Neural cell (in vitro differentiated cells): ENCODE results near the gene LRRC27. TPM values are rescaled to one million over a fixed set of nuclear protein-coding genes. Genes with fewer than 3 reads are reported as not detected.
"Not testable (repeated sequence)": the region's sequence is repeated elsewhere in the genome, so short reads cannot be mapped to it uniquely, and the experiment has no call there.

Source experiments
- H2AFZ ChIP-seq: fragments of 200-600, 300-800 bp; sonication (generic), shearing (Covaris generic); 2 replicates; pipeline ENCODE4 v1.6.0; 2014; ENCODE audit warnings: low read depth, mild to moderate bottlenecking, antibody characterized with exemption, low read length, moderate library complexity
- H3F3A ChIP-seq: fragments of 200-600 bp; shearing (Covaris generic); 2 replicates; pipeline ENCODE4 v1.6.1; 2016; ENCODE audit warnings: mild to moderate bottlenecking, moderate library complexity, mixed read lengths, antibody characterized with exemption, low read length; ENCODE audit not compliant: insufficient read depth, poor library complexity, severe bottlenecking
- H3K27ac ChIP-seq: fragments of 200-600, 300-800 bp; sonication (generic), shearing (Covaris generic); 2 replicates; pipeline ENCODE4 v1.5.1; 2014; ENCODE audit warnings: mild to moderate bottlenecking, low read length, moderate library complexity
- H3K27me3 ChIP-seq: fragments of 300-800, 200-600 bp; sonication (generic), shearing (Covaris generic); 2 replicates; pipeline ENCODE4 v1.6.0; 2014; ENCODE audit warnings: mild to moderate bottlenecking, low read depth, low read length, moderate library complexity; ENCODE audit not compliant: insufficient read depth
- H3K36me3 ChIP-seq: fragments of 300-800, 200-600 bp; sonication (generic), shearing (Covaris generic); 2 replicates; pipeline ENCODE4 v1.5.1; 2014; ENCODE audit warnings: mild to moderate bottlenecking, antibody characterized with exemption, low read length, moderate library complexity; ENCODE audit not compliant: insufficient read depth
- H3K4me2 ChIP-seq: fragments of 300-800, 200-600 bp; sonication (generic), shearing (Covaris generic); 2 replicates; pipeline ENCODE4 v1.6.0; 2014; ENCODE audit warnings: mild to moderate bottlenecking, low read length
- H3K4me3 ChIP-seq: fragments of 300-800, 200-600 bp; sonication (generic), shearing (Covaris generic); 2 replicates; pipeline ENCODE4 v1.5.1; 2014; ENCODE audit warnings: mild to moderate bottlenecking, low read length, moderate library complexity
- H3K79me2 ChIP-seq: fragments of 200-600 bp; shearing (Covaris generic); replicated peaks from 2 replicates; pipeline ENCODE4 v1.6.0; 2014; ENCODE audit warnings: mild to moderate bottlenecking, low read length, moderate library complexity; ENCODE audit not compliant: insufficient read depth
- H3K9ac ChIP-seq: fragments of 300-800, 200-600 bp; sonication (generic), shearing (Covaris generic); 2 replicates; pipeline ENCODE4 v1.6.1; 2016; ENCODE audit warnings: mild to moderate bottlenecking, low read length, mixed read lengths
- H3K9me2 ChIP-seq: fragments of 200-600 bp; shearing (Covaris generic); 2 replicates; pipeline ENCODE4 v1.6.1; 2016; ENCODE audit warnings: mild to moderate bottlenecking, low read length, mixed read lengths; ENCODE audit not compliant: insufficient read depth
- H3K9me3 ChIP-seq: fragments of 200-600, 300-800 bp; sonication (generic), shearing (Covaris generic); 2 replicates; pipeline ENCODE4 v1.6.1; 2016; ENCODE audit warnings: mild to moderate bottlenecking, mixed run types, low read length, moderate library complexity, mixed read lengths
- H4K20me1 ChIP-seq: fragments of 200-600 bp; shearing (Covaris generic); 2 replicates; pipeline ENCODE4 v1.6.1; 2016; ENCODE audit warnings: mild to moderate bottlenecking, mixed run types; ENCODE audit not compliant: insufficient read depth
- EP300 ChIP-seq: fragments of 450-650 bp; conservative IDR thresholded peaks from 2 replicates; pipeline ENCODE4 v1.6.1; 2014; ENCODE audit warnings: antibody characterized with exemption, mild to moderate bottlenecking, moderate library complexity; ENCODE audit not compliant: poor library complexity, severe bottlenecking
- EZH2 ChIP-seq: fragments of 200-600, 300-800 bp; shearing (Covaris generic), sonication (generic); IDR thresholded peaks from 2 replicates; pipeline ENCODE4 v1.6.1; 2014; ENCODE audit warnings: antibody characterized with exemption, low read length, borderline replicate concordance, mild to moderate bottlenecking; ENCODE audit not compliant: insufficient read depth, poor library complexity, severe bottlenecking
- MXI1 ChIP-seq: fragments of 450-650 bp; conservative IDR thresholded peaks from 2 replicates; pipeline ENCODE4 v1.6.1; 2014; ENCODE audit warnings: antibody characterized with exemption, mild to moderate bottlenecking; ENCODE audit not compliant: poor library complexity, severe bottlenecking
- POLR2AphosphoS5 ChIP-seq: IDR thresholded peaks from 2 replicates; pipeline ENCODE4 v1.6.1; 2012
- RAD21 ChIP-seq: fragments of 450-650 bp; conservative IDR thresholded peaks from 2 replicates; pipeline ENCODE4 v1.6.1; 2014; ENCODE audit warnings: antibody characterized with exemption, mild to moderate bottlenecking, moderate library complexity
- SMC3 ChIP-seq: fragments of 450-650 bp; conservative IDR thresholded peaks from 2 replicates; pipeline ENCODE4 v1.6.1; 2014; ENCODE audit warnings: antibody characterized with exemption, mild to moderate bottlenecking, moderate library complexity; ENCODE audit not compliant: poor library complexity
- TAF1 ChIP-seq: IDR thresholded peaks from 2 replicates; pipeline ENCODE4 v1.6.1; 2012; ENCODE audit warnings: low read depth
- polyA plus RNA-seq: library from polyadenylated mRNA; depleted of rRNA; stranded (reverse); fragments of >200 nt; gene quantifications from 2 replicates; pipeline ENCODE4 v1.2.3, GENCODE V29; 2014
- TF ChIP-seq, protein P1 (sequence below): fragments of 450-650 bp; IDR thresholded peaks from 2 replicates; pipeline ENCODE4 v1.5.1; 2014; ENCODE audit warnings: antibody characterized with exemption, mild to moderate bottlenecking, moderate library complexity; ENCODE audit not compliant: poor library complexity, severe bottlenecking
- TF ChIP-seq, protein P2 (sequence below): IDR thresholded peaks from 2 replicates; pipeline ENCODE4 v1.6.1; 2012; ENCODE audit warnings: borderline replicate concordance

LRRC27 gene
- polyA plus RNA-seq, 1 donor from 2014 or later: 26.7 TPM

DNA sequence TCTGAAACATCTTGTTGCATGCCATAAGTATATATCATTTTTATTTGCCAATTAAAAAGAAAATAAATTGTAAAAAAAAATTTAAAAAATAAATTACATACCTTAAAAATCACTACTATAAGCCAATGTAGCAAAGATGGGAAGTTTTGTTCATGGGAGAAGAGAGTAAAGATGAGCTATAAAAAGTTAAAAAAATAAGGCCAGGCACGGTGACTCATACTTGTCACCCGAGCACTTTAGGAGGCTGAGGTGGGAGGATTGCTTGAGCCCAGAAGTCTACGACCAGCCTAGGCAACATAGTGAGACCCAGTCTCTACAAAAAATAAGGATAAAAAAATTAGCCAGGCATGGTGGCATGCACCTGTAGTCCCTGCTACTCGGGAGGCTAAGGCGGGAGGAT is 15.9 kb upstream of the LRRC27 start:
- no peaks in the 10 kb centered on the region for H3K79me2 ChIP-seq
- H4K20me1 ChIP-seq: no peaks in the 10 kb centered on the region
- no peaks in the 10 kb centered on the region for H3F3A ChIP-seq
- no peak overlapping the region for H3K4me2 ChIP-seq
- no peak overlapping the region for H3K27ac ChIP-seq
- H2AFZ ChIP-seq: no peak overlapping the region
- H3K27me3 ChIP-seq: no peaks in the 10 kb centered on the region
- H3K9ac ChIP-seq: no peak overlapping the region
- no peaks in the 10 kb centered on the region for H3K9me2 ChIP-seq
- no peaks in the 10 kb centered on the region for H3K36me3 ChIP-seq
- no peak overlapping the region for H3K4me3 ChIP-seq
- H3K9me3 ChIP-seq: no peaks in the 10 kb centered on the region
- no peak for TF ChIP-seq MXI1
- no peak for TF ChIP-seq SMC3
- TF ChIP-seq, protein P1, sequence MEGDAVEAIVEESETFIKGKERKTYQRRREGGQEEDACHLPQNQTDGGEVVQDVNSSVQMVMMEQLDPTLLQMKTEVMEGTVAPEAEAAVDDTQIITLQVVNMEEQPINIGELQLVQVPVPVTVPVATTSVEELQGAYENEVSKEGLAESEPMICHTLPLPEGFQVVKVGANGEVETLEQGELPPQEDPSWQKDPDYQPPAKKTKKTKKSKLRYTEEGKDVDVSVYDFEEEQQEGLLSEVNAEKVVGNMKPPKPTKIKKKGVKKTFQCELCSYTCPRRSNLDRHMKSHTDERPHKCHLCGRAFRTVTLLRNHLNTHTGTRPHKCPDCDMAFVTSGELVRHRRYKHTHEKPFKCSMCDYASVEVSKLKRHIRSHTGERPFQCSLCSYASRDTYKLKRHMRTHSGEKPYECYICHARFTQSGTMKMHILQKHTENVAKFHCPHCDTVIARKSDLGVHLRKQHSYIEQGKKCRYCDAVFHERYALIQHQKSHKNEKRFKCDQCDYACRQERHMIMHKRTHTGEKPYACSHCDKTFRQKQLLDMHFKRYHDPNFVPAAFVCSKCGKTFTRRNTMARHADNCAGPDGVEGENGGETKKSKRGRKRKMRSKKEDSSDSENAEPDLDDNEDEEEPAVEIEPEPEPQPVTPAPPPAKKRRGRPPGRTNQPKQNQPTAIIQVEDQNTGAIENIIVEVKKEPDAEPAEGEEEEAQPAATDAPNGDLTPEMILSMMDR: no peak
- TF ChIP-seq EZH2: no peak
- TF ChIP-seq, protein P2, sequence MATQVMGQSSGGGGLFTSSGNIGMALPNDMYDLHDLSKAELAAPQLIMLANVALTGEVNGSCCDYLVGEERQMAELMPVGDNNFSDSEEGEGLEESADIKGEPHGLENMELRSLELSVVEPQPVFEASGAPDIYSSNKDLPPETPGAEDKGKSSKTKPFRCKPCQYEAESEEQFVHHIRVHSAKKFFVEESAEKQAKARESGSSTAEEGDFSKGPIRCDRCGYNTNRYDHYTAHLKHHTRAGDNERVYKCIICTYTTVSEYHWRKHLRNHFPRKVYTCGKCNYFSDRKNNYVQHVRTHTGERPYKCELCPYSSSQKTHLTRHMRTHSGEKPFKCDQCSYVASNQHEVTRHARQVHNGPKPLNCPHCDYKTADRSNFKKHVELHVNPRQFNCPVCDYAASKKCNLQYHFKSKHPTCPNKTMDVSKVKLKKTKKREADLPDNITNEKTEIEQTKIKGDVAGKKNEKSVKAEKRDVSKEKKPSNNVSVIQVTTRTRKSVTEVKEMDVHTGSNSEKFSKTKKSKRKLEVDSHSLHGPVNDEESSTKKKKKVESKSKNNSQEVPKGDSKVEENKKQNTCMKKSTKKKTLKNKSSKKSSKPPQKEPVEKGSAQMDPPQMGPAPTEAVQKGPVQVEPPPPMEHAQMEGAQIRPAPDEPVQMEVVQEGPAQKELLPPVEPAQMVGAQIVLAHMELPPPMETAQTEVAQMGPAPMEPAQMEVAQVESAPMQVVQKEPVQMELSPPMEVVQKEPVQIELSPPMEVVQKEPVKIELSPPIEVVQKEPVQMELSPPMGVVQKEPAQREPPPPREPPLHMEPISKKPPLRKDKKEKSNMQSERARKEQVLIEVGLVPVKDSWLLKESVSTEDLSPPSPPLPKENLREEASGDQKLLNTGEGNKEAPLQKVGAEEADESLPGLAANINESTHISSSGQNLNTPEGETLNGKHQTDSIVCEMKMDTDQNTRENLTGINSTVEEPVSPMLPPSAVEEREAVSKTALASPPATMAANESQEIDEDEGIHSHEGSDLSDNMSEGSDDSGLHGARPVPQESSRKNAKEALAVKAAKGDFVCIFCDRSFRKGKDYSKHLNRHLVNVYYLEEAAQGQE: no peak
- no peak for TF ChIP-seq EP300
- no peak for TF ChIP-seq RAD21
- no peak for TF ChIP-seq POLR2AphosphoS5
- TF ChIP-seq TAF1: no peak

DNA sequence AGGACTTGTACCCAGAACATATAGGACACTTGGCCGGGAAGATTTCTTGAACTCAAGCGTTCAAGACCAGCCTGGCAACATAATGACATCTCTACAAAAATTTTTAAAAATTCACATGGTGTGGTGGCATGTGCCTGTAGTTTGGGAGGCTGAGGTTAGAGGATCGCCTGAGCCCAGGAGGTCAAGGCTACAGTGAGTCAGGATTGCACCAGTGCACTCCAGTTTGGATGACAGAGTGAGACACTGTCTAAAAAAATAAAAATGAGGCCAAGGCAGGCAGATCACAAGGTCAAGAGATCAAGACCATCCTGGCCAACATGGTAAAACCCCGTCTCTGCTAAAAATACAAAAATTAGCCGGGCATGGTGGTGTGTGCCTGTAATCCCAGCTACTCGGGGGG is 14.5 kb upstream of the LRRC27 start:
- H3K36me3 ChIP-seq, H3K9ac ChIP-seq, H4K20me1 ChIP-seq, H2AFZ ChIP-seq, H3K79me2 ChIP-seq, H3K9me2 ChIP-seq, H3F3A ChIP-seq, H3K4me3 ChIP-seq, H3K27ac ChIP-seq, H3K9me3 ChIP-seq, H3K27me3 ChIP-seq, H3K4me2 ChIP-seq: not testable (repeated sequence)
